Measurements from ENCODE around the gene PRPF18.
A peak's percentile ranks its signal among the peaks of the same experiment; 100 is the strongest.

The PRPF18 gene

GRCh38 chr10:13608246-13608853 is 21.6 kb downstream of the PRPF18 start:
- no peak for DNase-seq

DNA sequence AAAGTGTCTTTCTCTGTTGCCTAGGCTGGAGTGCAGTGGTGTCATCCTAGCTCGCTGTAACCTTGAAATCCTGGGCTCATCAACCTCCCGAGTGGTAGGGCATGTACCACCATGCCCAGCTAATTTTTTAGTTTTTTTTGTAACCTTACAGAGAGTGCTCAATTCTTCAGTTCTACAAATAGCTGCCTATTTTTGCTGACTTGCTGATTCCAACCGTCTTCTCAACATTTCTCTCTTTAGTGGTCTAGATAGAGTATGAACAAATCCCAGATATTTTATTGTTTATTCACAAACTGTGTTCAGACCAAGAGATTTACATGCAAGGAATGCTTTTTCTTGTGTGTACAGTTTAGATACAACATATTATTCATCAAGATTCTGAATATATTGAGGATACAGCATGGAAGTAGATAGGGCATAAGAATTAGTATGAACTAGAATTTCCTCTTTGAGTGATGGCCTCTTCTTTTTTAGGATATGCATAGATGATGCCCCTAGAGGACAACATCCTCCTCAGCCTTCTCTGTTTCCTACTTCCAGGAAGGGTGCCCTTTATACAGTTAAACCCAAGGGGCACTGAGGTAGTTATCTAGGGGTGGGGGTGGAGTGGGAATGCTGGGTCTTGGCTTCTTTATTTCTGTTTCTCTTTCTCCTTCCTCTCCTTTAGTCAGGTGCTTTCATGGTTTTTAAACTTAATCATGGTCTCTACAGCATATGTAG is 26.0 kb downstream of the PRPF18 start:
- DNase-seq, result peak in 1 of 2 experiments; percentile 22

GRCh38 chr10:13613519-13613918 is 26.8 kb downstream of the PRPF18 start:
- peak; percentile 49 to 64 for DNase-seq

GRCh38 chr10:13614530-13615332 is 28.0 kb downstream of the PRPF18 start:
- no peak for DNase-seq

DNA sequence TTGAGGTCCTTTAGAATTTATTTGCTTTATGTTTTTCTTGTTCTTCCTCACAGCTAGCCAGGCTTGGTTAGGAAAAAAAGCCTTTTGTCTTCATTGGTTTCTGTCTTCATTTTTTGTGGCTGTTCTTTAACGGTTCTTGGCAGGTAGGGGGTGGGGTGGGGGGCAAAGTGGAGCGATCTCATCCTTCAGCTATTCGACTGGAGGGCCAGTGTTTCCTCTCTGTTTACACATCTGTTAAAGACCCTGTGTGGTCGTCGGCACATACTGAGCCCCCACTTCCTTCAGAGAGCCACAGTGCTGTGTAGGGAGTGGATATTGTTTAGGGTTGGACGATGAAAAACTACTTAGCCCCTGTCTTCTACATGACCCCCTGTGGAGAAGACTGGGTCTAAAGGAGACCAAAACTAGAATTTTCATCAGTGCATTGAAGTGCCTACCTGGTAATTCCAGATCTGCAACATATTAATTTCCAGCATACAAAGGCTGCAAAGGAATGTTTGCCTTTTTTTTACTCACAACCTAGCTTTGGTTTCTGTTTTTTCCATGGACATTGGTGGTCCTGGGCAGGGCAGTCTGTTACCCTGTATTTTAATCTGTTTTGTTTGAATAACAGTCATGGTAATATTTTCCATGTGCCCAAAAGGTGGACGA is 29.0 kb downstream of the PRPF18 start:
- no peak for DNase-seq

- no peak for DNase-seq
These were observed 30.4 kb downstream of the PRPF18 start for GRCh38 chr10:13617116-13617515.

GRCh38 chr10:13621931-13622330 is 35.2 kb downstream of the PRPF18 start:
- no peak for DNase-seq

DNA sequence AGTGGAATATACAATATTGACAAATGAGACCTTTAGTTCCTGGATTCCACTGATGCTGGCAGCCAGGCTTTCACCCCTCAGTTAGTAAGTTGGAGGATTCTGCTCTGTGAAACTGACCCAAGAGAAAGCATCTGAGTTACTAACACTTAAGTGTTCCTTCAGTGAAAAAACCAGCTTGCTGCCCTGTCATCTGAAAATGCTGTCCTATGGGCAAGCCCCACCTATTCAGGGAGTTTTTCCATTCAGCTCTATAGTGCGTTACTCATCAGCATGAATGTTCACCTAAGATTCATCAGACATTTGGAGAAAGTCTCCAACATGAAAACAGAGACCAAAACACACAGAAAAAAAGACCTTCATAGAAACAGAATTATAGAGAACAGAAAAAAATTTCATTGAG is 37.9 kb downstream of the PRPF18 start:
- DNase-seq, result no peak

DNA sequence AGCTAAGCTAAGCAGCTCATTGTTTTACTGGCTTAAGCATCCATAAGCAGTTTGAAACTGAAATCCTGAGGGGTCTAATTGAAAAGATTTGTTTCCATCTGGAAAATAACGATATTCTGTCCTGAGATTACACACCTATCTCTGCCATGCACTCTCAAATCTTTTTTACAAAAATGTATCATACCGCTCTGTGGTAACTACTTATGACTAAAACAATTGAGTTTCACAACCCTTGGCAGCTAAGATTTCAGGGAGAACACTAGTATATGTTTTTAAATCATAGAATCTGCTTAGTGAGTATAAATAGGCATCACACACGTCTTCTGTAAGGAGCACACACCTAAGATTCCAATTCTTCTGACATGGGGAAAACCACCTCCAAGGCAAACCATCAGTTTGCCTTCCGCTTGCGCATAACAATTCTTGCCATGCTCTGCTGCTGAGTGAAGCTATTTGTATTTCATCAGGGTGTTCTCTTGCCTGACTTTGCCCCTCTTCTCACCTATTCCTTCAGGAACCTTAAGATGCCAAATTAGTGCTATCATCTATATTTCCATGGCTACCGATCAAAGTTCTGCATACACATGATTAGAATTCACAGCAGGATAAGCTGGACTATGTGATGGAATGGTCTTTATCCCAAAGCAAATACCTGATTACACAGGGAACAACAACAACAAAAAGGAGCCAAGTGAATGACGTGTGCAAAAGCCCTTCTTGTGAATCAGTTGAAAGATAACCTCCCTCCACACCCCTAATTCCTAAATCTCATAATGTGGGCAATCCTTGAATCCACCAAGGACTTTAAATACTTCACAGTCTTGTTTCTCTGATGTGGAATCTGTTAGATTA is 40.9 kb downstream of the PRPF18 start:
- no peak for DNase-seq

DNA sequence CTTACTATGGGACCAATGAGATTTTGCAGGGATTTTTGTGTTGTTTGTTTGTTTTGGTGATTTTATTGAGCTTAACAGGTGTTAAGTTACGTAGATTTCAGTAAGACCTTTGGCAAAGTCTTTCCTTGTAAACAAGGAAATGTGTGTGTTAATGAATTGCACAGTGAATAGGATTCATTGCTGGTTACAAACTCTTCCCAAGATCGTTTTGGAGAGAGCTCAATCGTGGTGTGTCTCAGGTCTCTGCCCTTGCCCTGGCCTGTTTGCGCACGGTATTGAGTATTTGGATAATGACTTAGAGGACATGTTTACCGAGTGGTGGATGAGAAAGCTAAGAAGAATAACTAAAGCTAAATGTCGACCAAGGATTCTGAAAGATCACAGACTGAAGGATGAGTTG is 41.9 kb downstream of the PRPF18 start:
- no peak for DNase-seq

- no peak for DNase-seq
These were observed 42.4 kb downstream of the PRPF18 start for GRCh38 chr10:13629116-13629515.

DNA sequence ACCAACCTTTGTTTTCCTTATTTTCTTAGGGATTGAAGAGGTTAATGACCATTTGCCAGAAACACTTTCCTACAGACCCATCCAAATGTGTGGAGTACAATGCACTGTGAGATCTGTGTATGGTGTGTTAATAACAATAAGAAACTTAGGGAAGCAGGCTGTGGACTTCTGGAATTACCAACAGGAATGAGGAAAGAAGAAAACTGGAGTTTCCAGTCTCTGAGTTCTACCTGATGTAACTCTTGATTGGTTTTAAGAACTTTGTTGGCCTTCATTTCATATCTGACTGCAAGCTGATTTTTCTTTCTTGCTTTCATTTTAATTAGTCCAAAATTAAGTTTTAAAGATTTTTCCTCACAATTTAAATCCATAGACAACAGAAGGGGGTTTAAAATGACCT is 43.5 kb downstream of the PRPF18 start:
- no peak for DNase-seq

- no peak for DNase-seq
These were observed 44.8 kb downstream of the PRPF18 start for GRCh38 chr10:13631594-13631993.

DNA sequence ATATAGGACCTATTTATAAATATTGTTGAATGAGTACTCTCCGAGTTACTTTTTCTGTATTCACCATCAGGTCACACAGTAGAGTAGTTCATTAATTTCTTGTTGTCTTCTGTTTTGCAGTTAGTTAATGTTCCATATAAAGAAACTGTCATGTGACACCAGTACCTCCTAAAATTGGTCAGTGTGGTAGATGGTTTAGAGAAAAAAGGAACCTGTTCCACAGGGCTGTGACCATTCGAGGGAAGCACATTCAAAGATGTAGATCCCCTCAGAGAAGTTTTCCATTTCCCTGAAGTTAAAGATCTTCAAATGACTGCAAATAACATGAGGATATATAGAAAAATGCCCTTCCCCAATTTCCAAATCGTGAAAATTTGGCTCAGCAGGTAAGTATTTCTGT is 45.7 kb downstream of the PRPF18 start:
- peak in 1 of 2 experiments; percentile 10 for DNase-seq

- no peak for DNase-seq
These were observed 46.2 kb downstream of the PRPF18 start for GRCh38 chr10:13632884-13633440.

DNA sequence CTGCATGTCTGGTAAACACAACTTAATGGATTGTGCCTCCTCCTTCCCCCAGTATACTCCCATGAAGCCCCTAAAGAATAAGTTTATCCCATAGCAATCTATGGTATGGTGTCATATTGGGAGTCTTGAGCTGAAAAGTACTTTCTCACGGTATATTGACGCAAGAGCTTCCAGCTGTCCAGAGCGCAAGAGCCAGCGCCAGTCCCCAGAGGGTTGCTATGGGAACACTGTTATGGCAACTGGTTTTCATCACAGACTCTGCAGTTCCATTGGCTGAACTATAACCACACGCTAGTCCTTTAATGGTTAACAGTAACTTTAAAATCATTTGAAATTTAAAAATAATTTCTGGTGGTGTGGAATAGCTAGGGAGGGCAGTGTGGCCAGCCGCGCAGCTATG is 46.9 kb downstream of the PRPF18 start:
- DNase-seq, result no peak

DNA sequence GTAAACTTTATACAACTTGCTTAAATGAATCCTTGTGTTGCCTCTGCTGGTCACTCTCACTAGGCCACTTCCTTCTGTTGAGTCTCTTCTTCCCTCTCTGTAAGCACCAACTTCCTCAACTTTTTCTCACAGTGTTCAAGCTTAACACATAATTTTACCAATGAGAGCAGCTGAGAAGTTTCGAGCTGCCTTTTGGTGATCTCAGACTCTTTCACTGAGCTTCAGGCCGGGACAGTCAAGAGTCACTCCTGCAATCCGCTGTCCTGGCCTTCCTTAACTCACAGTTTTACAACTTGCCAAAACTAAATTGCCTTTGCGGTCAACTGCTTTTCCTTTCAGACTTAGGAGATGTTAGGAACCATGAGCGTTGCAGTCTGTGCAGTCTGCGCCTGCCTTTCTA is 47.4 kb downstream of the PRPF18 start:
- no peak for DNase-seq

- no peak for DNase-seq
These were observed 50.0 kb downstream of the PRPF18 start for GRCh38 chr10:13636776-13637175.

GRCh38 chr10:13637303-13637856 is 50.6 kb downstream of the PRPF18 start:
- no peak for DNase-seq

DNA sequence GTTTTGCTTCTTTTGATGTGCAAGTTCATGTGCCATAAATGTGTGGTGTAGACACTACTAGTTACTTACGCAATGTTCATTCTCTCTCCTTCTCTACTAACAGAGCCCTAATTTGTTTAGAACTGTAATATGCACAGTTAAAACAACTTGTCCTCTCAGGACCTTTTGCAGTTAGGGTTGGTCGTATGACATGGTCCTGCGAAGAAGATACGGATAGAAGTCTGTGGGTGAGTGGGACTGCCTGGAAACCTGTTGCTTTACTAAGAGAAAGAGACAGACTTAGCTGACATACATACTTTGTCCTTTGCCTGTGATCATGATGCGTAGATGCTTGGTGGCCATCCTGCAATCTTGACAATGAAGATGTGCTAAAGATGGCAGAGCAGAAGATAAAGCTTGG is 51.1 kb downstream of the PRPF18 start:
- no peak for DNase-seq

GRCh38 chr10:13642293-13642692 is 55.5 kb downstream of the PRPF18 start:
- no peak for DNase-seq

GRCh38 chr10:13643016-13643415 is 56.3 kb downstream of the PRPF18 start:
- no peak for DNase-seq
